Measurements from ENCODE around the gene C1orf116. TPM values are rescaled to one million over a fixed set of nuclear protein-coding genes. Genes with fewer than 3 reads are reported as not detected.
A peak's percentile ranks its signal among the peaks of the same experiment; 100 is the strongest.
"Not testable (repeated sequence)": the region's sequence is repeated elsewhere in the genome, so short reads cannot be mapped to it uniquely, and the experiment has no call there.

Gene C1orf116
- total RNA-seq, 1 experiment from 2014 or later: 124 TPM

DNA sequence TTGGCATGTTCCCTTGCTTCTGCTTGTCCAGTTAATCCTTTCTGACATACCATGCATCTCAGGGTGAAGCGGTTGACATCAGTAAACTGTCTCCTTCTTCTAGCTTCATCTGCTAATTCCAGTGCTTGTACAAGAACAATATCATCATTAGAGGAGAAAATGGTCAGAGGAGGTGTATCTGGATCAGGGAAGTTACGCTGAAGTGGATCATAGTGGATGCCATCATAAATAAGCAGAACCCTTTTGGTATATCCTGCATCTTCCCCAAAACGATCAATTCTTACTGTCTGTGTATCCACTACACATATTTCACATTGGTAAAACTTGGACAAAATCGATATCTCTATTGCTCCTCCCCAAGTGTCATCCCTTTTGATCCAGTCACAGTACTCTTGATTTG, 16.5 kb upstream of the C1orf116 start:
- no TSS peak for BruUV-seq (replicated peaks)
- Mint-ChIP-seq H3K9me3 (ENCODE audit: low read depth, unreplicated experiment) (no peaks in the 10 kb centered on the region), H3K4me1 (ENCODE audit: low read depth, unreplicated experiment) (peaks cover 58% of the 10 kb centered on the region), H3K4me3 (ENCODE audit: low read depth, unreplicated experiment) (peak overlapping the region; percentile 97), H3K27ac (ENCODE audit: unreplicated experiment) (peak overlapping the region; percentile 93), H3K27me3 (ENCODE audit: unreplicated experiment) (no peaks in the 10 kb centered on the region), H3K36me3 (ENCODE audit: insufficient read depth, unreplicated experiment) (peaks cover 90% of the 10 kb centered on the region)
- TF ChIP-seq, protein P1, sequence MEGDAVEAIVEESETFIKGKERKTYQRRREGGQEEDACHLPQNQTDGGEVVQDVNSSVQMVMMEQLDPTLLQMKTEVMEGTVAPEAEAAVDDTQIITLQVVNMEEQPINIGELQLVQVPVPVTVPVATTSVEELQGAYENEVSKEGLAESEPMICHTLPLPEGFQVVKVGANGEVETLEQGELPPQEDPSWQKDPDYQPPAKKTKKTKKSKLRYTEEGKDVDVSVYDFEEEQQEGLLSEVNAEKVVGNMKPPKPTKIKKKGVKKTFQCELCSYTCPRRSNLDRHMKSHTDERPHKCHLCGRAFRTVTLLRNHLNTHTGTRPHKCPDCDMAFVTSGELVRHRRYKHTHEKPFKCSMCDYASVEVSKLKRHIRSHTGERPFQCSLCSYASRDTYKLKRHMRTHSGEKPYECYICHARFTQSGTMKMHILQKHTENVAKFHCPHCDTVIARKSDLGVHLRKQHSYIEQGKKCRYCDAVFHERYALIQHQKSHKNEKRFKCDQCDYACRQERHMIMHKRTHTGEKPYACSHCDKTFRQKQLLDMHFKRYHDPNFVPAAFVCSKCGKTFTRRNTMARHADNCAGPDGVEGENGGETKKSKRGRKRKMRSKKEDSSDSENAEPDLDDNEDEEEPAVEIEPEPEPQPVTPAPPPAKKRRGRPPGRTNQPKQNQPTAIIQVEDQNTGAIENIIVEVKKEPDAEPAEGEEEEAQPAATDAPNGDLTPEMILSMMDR (IDR thresholded peaks at IDR 0.05; ENCODE audit: unreplicated experiment): no peak
- no peak for DNase-seq
- CTCF ChIA-PET: interaction anchor here (1.1 to 4.9 kb wide), 3 partner anchors 16 to 27 kb away, joined by 5 to 54 read pairs (median 10); partner anchors contain the start of gene C1orf116
- intact Hi-C loops (cut with micrococcal nuclease; ENCODE audit: unreplicated experiment): no loop called here

DNA sequence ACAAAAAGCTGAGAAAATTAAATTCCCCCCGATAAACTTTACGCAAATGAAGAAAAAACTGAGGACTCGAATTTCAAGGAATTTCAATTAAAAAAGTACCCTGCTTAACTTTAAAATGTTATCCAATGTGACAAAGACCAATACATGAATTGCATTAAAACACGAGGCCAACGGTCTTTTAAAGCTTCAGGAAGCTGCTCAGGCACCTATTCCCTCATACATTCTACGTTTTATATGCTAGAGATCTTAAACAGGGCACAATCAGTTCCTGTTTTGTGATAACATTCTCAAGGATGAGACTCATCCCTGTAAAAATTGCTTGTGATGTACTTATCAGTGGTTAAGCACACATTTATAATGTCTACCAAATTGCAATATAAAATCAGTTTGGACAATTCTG, 15.5 kb upstream of the C1orf116 start:
- peaks cover 88% of the 10 kb centered on the region for H3K36me3 Mint-ChIP-seq (ENCODE audit: insufficient read depth, unreplicated experiment)
- H3K27ac Mint-ChIP-seq (ENCODE audit: unreplicated experiment): peak overlapping the region; percentile 52
- CTCF ChIA-PET: interaction anchor here (1.1 to 3.0 kb wide), 2 partner anchors 15 to 27 kb away, joined by 5 to 10 read pairs; partner anchors contain the start of gene C1orf116
- no peaks in the 10 kb centered on the region for H3K27me3 Mint-ChIP-seq (ENCODE audit: unreplicated experiment)
- peaks cover 58% of the 10 kb centered on the region for H3K4me1 Mint-ChIP-seq (ENCODE audit: low read depth, unreplicated experiment)
- intact Hi-C loops (cut with micrococcal nuclease; ENCODE audit: unreplicated experiment): no loop called here
- no peaks in the 10 kb centered on the region for H3K9me3 Mint-ChIP-seq (ENCODE audit: low read depth, unreplicated experiment)
- BruUV-seq (replicated peaks): no TSS peak
- peak overlapping the region; percentile 97 for H3K4me3 Mint-ChIP-seq (ENCODE audit: low read depth, unreplicated experiment)
- TF ChIP-seq, protein P1 (IDR thresholded peaks at IDR 0.05; ENCODE audit: unreplicated experiment): no peak
- DNase-seq: no peak

DNA sequence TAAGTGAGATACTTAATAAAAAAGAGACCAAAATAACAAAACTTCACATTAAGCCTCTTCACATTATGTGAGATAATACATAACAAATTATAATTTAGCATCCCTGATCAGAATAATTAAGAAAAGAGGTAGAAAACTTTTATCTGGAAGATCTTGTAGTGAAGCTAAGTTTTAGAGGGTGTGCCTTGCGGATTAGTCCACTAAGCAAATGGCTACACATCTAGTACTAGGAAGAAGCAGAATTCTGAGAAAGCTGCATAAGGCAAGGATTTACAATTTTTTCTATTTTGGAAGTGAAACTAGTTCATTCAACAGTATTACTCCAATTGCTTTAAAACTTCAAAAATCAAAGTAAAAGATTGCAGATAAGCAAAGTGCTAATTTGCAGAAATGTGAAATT, 14.9 kb upstream of the C1orf116 start:
- H3K27me3 Mint-ChIP-seq (ENCODE audit: unreplicated experiment): no peaks in the 10 kb centered on the region
- H3K9me3 Mint-ChIP-seq (ENCODE audit: low read depth, unreplicated experiment): no peaks in the 10 kb centered on the region
- H3K27ac Mint-ChIP-seq (ENCODE audit: unreplicated experiment): peak overlapping the region; percentile 52
- BruUV-seq (replicated peaks): no TSS peak
- peaks cover 58% of the 10 kb centered on the region for H3K4me1 Mint-ChIP-seq (ENCODE audit: low read depth, unreplicated experiment)
- H3K36me3 Mint-ChIP-seq (ENCODE audit: insufficient read depth, unreplicated experiment): peaks cover 88% of the 10 kb centered on the region
- H3K4me3 Mint-ChIP-seq (ENCODE audit: low read depth, unreplicated experiment): peak overlapping the region; percentile 97
- TF ChIP-seq, protein P1 (IDR thresholded peaks at IDR 0.05; ENCODE audit: unreplicated experiment): no peak
- no peak for DNase-seq
- intact Hi-C loops (cut with micrococcal nuclease; ENCODE audit: unreplicated experiment): no loop called here
- CTCF ChIA-PET: interaction anchor here (1.2 to 3.0 kb wide), 2 partner anchors 19 to 26 kb away, joined by 4 to 10 read pairs; no protein-coding TSS in a partner anchor

DNA sequence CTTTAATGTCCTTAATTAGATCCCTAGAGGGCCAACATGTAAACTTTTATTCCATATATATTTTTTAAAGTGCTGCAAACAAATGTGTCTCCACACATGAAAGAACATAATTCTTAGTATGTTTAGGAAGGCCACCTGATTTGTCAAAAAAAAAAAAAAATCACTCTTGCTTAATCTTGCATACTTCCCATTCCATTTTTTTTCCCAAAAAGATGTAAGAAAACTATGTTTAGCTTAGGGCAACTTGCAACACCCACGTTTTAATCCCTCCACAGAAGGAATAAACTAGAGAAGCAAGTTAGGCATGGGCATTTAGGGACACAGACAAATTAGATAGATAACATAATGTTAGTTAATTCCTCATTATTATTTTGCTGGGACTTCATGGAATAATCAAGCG, 12.9 kb upstream of the C1orf116 start:
- no peaks in the 10 kb centered on the region for H3K27me3 Mint-ChIP-seq (ENCODE audit: unreplicated experiment)
- intact Hi-C loops (cut with micrococcal nuclease; ENCODE audit: unreplicated experiment): no loop called here
- no peak overlapping the region for H3K27ac Mint-ChIP-seq (ENCODE audit: unreplicated experiment)
- CTCF ChIA-PET: interaction anchor here (0.7 kb wide), 1 partner anchor 80 kb away, joined by 3 read pairs; no protein-coding TSS in a partner anchor
- peaks cover 68% of the 10 kb centered on the region for H3K36me3 Mint-ChIP-seq (ENCODE audit: insufficient read depth, unreplicated experiment)
- TF ChIP-seq, protein P1 (IDR thresholded peaks at IDR 0.05; ENCODE audit: unreplicated experiment): no peak
- BruUV-seq (replicated peaks): no TSS peak
- no peak for DNase-seq
- H3K4me3 Mint-ChIP-seq (ENCODE audit: low read depth, unreplicated experiment): peak overlapping the region; percentile 48
- peaks cover 45% of the 10 kb centered on the region for H3K4me1 Mint-ChIP-seq (ENCODE audit: low read depth, unreplicated experiment)
- no peaks in the 10 kb centered on the region for H3K9me3 Mint-ChIP-seq (ENCODE audit: low read depth, unreplicated experiment)

DNA sequence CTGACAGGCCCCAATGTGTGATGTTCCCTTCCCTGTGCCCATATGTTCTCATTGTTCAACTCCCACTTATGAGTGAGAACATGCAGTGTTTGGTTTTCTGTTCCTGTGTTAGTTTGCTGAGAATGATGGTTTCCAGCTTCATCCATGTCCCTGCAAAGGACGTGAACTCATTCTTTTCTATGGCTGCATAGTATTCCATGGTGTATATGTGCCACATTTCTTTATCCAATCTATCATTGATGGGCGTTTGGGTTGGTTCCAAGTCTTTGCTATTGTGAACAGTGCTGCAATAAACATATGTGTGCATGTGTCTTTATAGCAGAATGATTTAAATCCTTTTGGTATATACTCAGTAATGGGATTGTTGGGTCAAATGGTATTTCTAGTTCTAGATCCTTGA, 8.8 kb upstream of the C1orf116 start:
- H3K4me3 Mint-ChIP-seq (ENCODE audit: low read depth, unreplicated experiment); DNase-seq; H3K27ac Mint-ChIP-seq (ENCODE audit: unreplicated experiment): not testable (repeated sequence)

More for the DNA sequence above, 8.8 kb upstream of the C1orf116 start:
- Mint-ChIP-seq H3K4me1 (ENCODE audit: low read depth, unreplicated experiment) (peaks cover 34% of the 10 kb centered on the region), H3K36me3 (ENCODE audit: insufficient read depth, unreplicated experiment) (peaks cover 36% of the 10 kb centered on the region)
- H3K9me3 Mint-ChIP-seq (ENCODE audit: low read depth, unreplicated experiment); intact Hi-C loops (cut with micrococcal nuclease; ENCODE audit: unreplicated experiment); BruUV-seq (replicated peaks); H3K27me3 Mint-ChIP-seq (ENCODE audit: unreplicated experiment): not testable (repeated sequence)
- CTCF ChIA-PET: interaction anchor here (0.9 kb wide), 1 partner anchor 10 kb away, joined by 3 read pairs; the partner anchor contains the start of gene YOD1

Measured in Calu3 (cell line).